Neural progenitor cell (in vitro differentiated cells): Measurements from ENCODE around the gene RRM2.

Experiments
- CTCF ChIP-seq: fragments of 200-600 bp; sonication (generic); IDR thresholded peaks from 2 replicates; pipeline ENCODE4 v1.5.1; 2017; ENCODE audit warnings: antibody characterized with exemption, mild to moderate bottlenecking
- EZH2 ChIP-seq: fragments of 200-600 bp; sonication (generic); IDR thresholded peaks from 2 replicates; pipeline ENCODE4 v1.6.1; 2017; ENCODE audit warnings: antibody characterized with exemption, mild to moderate bottlenecking, moderate library complexity
- EZH2phosphoT487 ChIP-seq: fragments of 200-600 bp; sonication (generic); IDR thresholded peaks from 2 replicates; pipeline ENCODE4 v1.6.1; 2017; ENCODE audit warnings: antibody characterized with exemption

- TF ChIP-seq CTCF (no peak), EZH2phosphoT487 (no peak), EZH2 (no peak)
Observed at GRCh38 chr2:10086950-10087349, 35.6 kb upstream of the RRM2 start.
